H1 (cell line): ENCODE results near the gene PRKCH. TPM values are rescaled to one million over a fixed set of nuclear protein-coding genes. Genes with fewer than 3 reads are reported as not detected.

Experiments used
- CTCF ChIA-PET: fragments of 300-600 bp; sonication (Branson Sonifier 250); formaldehyde crosslinking; loops from one replicate; lab custom pipeline; 2021; ENCODE audit not compliant: partially characterized antibody; lab: Charles Lee
- POLR2A ChIA-PET: fragments of 300-600 bp; sonication (Branson Sonifier 250); formaldehyde crosslinking; loops from one replicate; lab custom pipeline; 2021; ENCODE audit warnings: inconsistent platforms; ENCODE audit not compliant: partially characterized antibody; lab: Charles Lee
- DNase-seq, 2 experiments: peaks; one replicate each; pipeline versions ENCODE4 v3.0.0 to v3.0.0-alpha.2; 2010 to 2022; ENCODE audit warnings: low spot score in 2 of 2, low read depth in 1 of 2, mixed read lengths in 1 of 2
- FAIRE-seq: peaks from 2 replicates; lab custom pipeline; 2011; peaks lifted over from hg19 to GRCh38; lab: Jason Lieb, UNC
- H2AFZ ChIP-seq: 2 replicates; pipeline ENCODE4 v1.8.1; 2012; ENCODE audit warnings: low read length, inconsistent platforms
- H2AK5ac ChIP-seq: 2 replicates; pipeline ENCODE4 v1.6.1; 2013; ENCODE audit warnings: low read depth, low read length
- H2BK120ac ChIP-seq: replicated peaks from 2 replicates; pipeline ENCODE3; 2013; ENCODE audit warnings: low read depth, low read length, inconsistent platforms
- H2BK12ac ChIP-seq: 2 replicates; pipeline ENCODE4 v1.6.1; 2013; ENCODE audit warnings: low read depth, low read length
- H2BK15ac ChIP-seq: 2 replicates; pipeline ENCODE4 v1.6.1; 2013; ENCODE audit warnings: low read length
- H2BK20ac ChIP-seq: 2 replicates; pipeline ENCODE4 v1.6.1; 2013; ENCODE audit warnings: low read length
- H2BK5ac ChIP-seq: 2 replicates; pipeline ENCODE4 v1.6.1; 2013; ENCODE audit warnings: low read depth, low read length
- H3K14ac ChIP-seq: 2 replicates; pipeline ENCODE4 v1.6.1; 2013; ENCODE audit warnings: inconsistent platforms; ENCODE audit not compliant: insufficient read length
- H3K18ac ChIP-seq: 2 replicates; pipeline ENCODE4 v1.6.1; 2013; ENCODE audit warnings: low read length; ENCODE audit errors: extremely low read depth
- H3K23ac ChIP-seq: 2 replicates; pipeline ENCODE4 v1.6.1; 2013; ENCODE audit warnings: inconsistent platforms; ENCODE audit not compliant: insufficient read length
- H3K23me2 ChIP-seq: 2 replicates; pipeline ENCODE4 v1.6.1; 2013; ENCODE audit warnings: low read depth, low read length
- H3K27ac ChIP-seq: 2 replicates; pipeline ENCODE4 v1.6.1; 2011; ENCODE audit warnings: low read depth, low read length, inconsistent platforms
- H3K27me3 ChIP-seq, 4 experiments: replicated peaks in 1 of 4; 1 replicate in 1 of 4; 2 replicates in 3 of 4; pipeline versions ENCODE4 v1.6.1 to v1.8.1; 2011 to 2013; ENCODE audit warnings: low read length in 3 of 4, mild to moderate bottlenecking in 3 of 4, inconsistent platforms in 2 of 4, mixed read lengths in 2 of 4, moderate library complexity in 1 of 4; ENCODE audit not compliant: control insufficient read depth in 3 of 4, insufficient read depth in 3 of 4; ENCODE audit errors: extremely low read depth in 1 of 4
- H3K36me3 ChIP-seq, 4 experiments: 2 replicates each; pipeline versions ENCODE4 v1.6.1 to v1.8.1; 2011 to 2013; ENCODE audit warnings: mild to moderate bottlenecking in 4 of 4, low read length in 3 of 4, moderate library complexity in 2 of 4, control low read depth in 1 of 4, inconsistent platforms in 1 of 4; ENCODE audit not compliant: insufficient read depth in 4 of 4, control insufficient read depth in 2 of 4
- H3K4ac ChIP-seq: replicated peaks from 2 replicates; pipeline ENCODE3; 2013; ENCODE audit warnings: low read length, low read depth, mixed read lengths, inconsistent platforms; ENCODE audit not compliant: insufficient read length
- H3K4me1 ChIP-seq, 4 experiments: replicated peaks in 1 of 4; 1 replicate in 1 of 4; 2 replicates in 3 of 4; pipeline versions ENCODE4 v1.6.1 to v1.8.1; 2011 to 2013; ENCODE audit warnings: low read length in 3 of 4, inconsistent platforms in 2 of 4, mixed read lengths in 1 of 4; ENCODE audit not compliant: insufficient read depth in 4 of 4, control insufficient read depth in 3 of 4
- H3K4me2 ChIP-seq, 2 experiments: 2 replicates each; pipeline versions ENCODE4 v1.6.1 to v1.8.1; 2011 to 2013; ENCODE audit warnings: low read depth in 2 of 2, low read length in 2 of 2, control low read depth in 1 of 2, inconsistent platforms in 1 of 2, mild to moderate bottlenecking in 1 of 2; ENCODE audit not compliant: insufficient read depth in 1 of 2
- H3K4me3 ChIP-seq, 4 experiments: fragments of 200-600, 300-600 bp in 1 of 4; sonication (generic), shearing (Covaris generic), sonication (Bioruptor Twin) in 1 of 4; 2 replicates each; pipeline versions ENCODE4 v1.5.1 to v1.8.1; 2011 to 2016; ENCODE audit warnings: low read length in 4 of 4, low read depth in 3 of 4, control low read depth in 2 of 4, inconsistent platforms in 2 of 4, mild to moderate bottlenecking in 2 of 4, mixed read lengths in 1 of 4, moderate library complexity in 1 of 4; ENCODE audit not compliant: insufficient read depth in 2 of 4; ENCODE audit errors: extremely low read depth in 1 of 4
- H3K56ac ChIP-seq: replicated peaks from 2 replicates; pipeline ENCODE3; 2013; ENCODE audit warnings: low read depth, mild to moderate bottlenecking, mixed read lengths, low read length, inconsistent platforms; ENCODE audit not compliant: insufficient read length
- H3K79me1 ChIP-seq: 2 replicates; pipeline ENCODE4 v1.6.1; 2013; ENCODE audit warnings: low read depth, low read length, control low read depth
- H3K79me2 ChIP-seq, 2 experiments: 2 replicates each; pipeline versions ENCODE4 v1.6.1 to v1.8.1; 2012 to 2013; ENCODE audit warnings: low read length in 2 of 2, mild to moderate bottlenecking in 2 of 2, inconsistent platforms in 1 of 2; ENCODE audit not compliant: insufficient read depth in 2 of 2, control insufficient read depth in 1 of 2
- H3K9ac ChIP-seq, 4 experiments: replicated peaks in 1 of 4; 1 replicate in 1 of 4; 2 replicates in 3 of 4; pipeline versions ENCODE4 v1.6.1 to v1.8.1; 2011 to 2013; ENCODE audit warnings: low read depth in 3 of 4, low read length in 3 of 4, control low read depth in 2 of 4, mild to moderate bottlenecking in 2 of 4, moderate library complexity in 2 of 4, inconsistent platforms in 1 of 4; ENCODE audit errors: extremely low read depth in 1 of 4
- H3K9me3 ChIP-seq, 2 experiments: 2 replicates each; pipeline versions ENCODE4 v1.6.1 to v1.8.1; 2012 to 2013; ENCODE audit warnings: mild to moderate bottlenecking in 2 of 2, moderate library complexity in 2 of 2, control low read depth in 1 of 2, inconsistent platforms in 1 of 2, low read depth in 1 of 2, low read length in 1 of 2, mixed read lengths in 1 of 2; ENCODE audit not compliant: insufficient read depth in 2 of 2
- H4K20me1 ChIP-seq, 2 experiments: replicated peaks in 1 of 2; 2 replicates each; pipeline versions ENCODE3 to v1.8.1; 2011 to 2013; ENCODE audit warnings: inconsistent platforms in 2 of 2, low read length in 2 of 2, mild to moderate bottlenecking in 1 of 2; ENCODE audit not compliant: insufficient read depth in 2 of 2, control insufficient read depth in 1 of 2
- H4K5ac ChIP-seq: 2 replicates; pipeline ENCODE4 v1.6.1; 2013; ENCODE audit warnings: low read length, low read depth, mixed read lengths, inconsistent platforms; ENCODE audit not compliant: insufficient read length
- H4K8ac ChIP-seq: 2 replicates; pipeline ENCODE4 v1.8.0; 2013; ENCODE audit warnings: mild to moderate bottlenecking, moderate library complexity, low read length, inconsistent platforms; ENCODE audit not compliant: insufficient read depth; ENCODE audit errors: extremely low read depth
- H4K91ac ChIP-seq: replicated peaks from 2 replicates; pipeline ENCODE3; 2013; ENCODE audit warnings: low read length, mixed read lengths, inconsistent platforms; ENCODE audit not compliant: insufficient read length
- ASH2L ChIP-seq: fragments of 200-600, 300-600 bp; sonication (generic); IDR thresholded peaks from one replicate; pipeline ENCODE4 v1.7.1; 2017; ENCODE audit warnings: low read length
- EP300 ChIP-seq, 2 experiments: IDR thresholded peaks; 1 replicate in 1 of 2; 2 replicates in 1 of 2; pipeline ENCODE4 v1.6.1; 2011 to 2012; ENCODE audit warnings: low read depth in 2 of 2, low read length in 2 of 2, mild to moderate bottlenecking in 2 of 2, borderline replicate concordance in 1 of 2, inconsistent platforms in 1 of 2, moderate library complexity in 1 of 2
- JUN ChIP-seq: IDR thresholded peaks from 2 replicates; pipeline ENCODE4 v1.6.1; 2011; ENCODE audit warnings: low read depth, mild to moderate bottlenecking, improper control_type of control experiment, low read length
- KDM1A ChIP-seq: fragments of 200-600, 300-600 bp; sonication (generic); IDR thresholded peaks from 2 replicates; pipeline ENCODE4 v1.7.1; 2016; ENCODE audit warnings: mild to moderate bottlenecking, low read length, borderline replicate concordance
- KDM4A ChIP-seq: IDR thresholded peaks from one replicate; pipeline ENCODE4 v1.7.1; 2012; ENCODE audit warnings: low read depth, mild to moderate bottlenecking, moderate library complexity, low read length, inconsistent platforms; ENCODE audit not compliant: severe bottlenecking
- MAX ChIP-seq: IDR thresholded peaks from 2 replicates; pipeline ENCODE4 v1.6.1; 2012; ENCODE audit warnings: inconsistent platforms
- POLR2AphosphoS5 ChIP-seq: IDR thresholded peaks from 2 replicates; pipeline ENCODE4 v1.6.1; 2011; ENCODE audit warnings: low read depth, low read length
- TBP ChIP-seq: IDR thresholded peaks from 2 replicates; pipeline ENCODE4 v1.6.1; 2011; ENCODE audit warnings: low read depth, low read length, improper control_type of control experiment
- YY1 ChIP-seq: IDR thresholded peaks from 2 replicates; pipeline ENCODE4 v1.6.1; 2011; ENCODE audit warnings: low read depth, mild to moderate bottlenecking, low read length
- WGBS, 2 experiments: shearing (Covaris generic) in 1 of 2; methylation state at CpG; one replicate each; pipeline versions ENCODE4 v1.1.6 to v1.1.7; 2013 to 2015; ENCODE audit warnings: low lambda C conversion rate in 2 of 2, mixed read lengths in 2 of 2, inconsistent platforms in 1 of 2, low coverage in 1 of 2, missing lambda C conversion rate in 1 of 2; ENCODE audit not compliant: insufficient replicate concordance in 2 of 2, insufficient coverage in 1 of 2, insufficient read length in 1 of 2; ENCODE audit errors: extremely low coverage in 1 of 2, missing lambda C conversion rate in 1 of 2; 5-methylcytosine and 5-hydroxymethylcytosine counted together
- polyA plus RNA-seq, 7 experiments: library from polyadenylated mRNA; depleted of rRNA in 3 of 7; stranded (reverse) in 5 of 7; unstranded in 2 of 7; fragments of >200 nt in 5 of 7; fragments of 200-250 nt in 2 of 7; gene quantifications; 1 replicate in 5 of 7; 2 replicates in 1 of 7; 4 replicates in 1 of 7; pipeline versions ENCODE4 v1.2.1 to v1.2.3, GENCODE V29; 2011 to 2013; ENCODE audit warnings: missing spikeins in 2 of 7, mixed read lengths in 2 of 7
- total RNA-seq: library from RNA; stranded (reverse); fragmentation: NEBNext Ultra II Directional; extraction: Animal tissue kit (Norgen Biotek cat#: 25700); gene quantifications from 2 replicates; pipeline ENCODE4 v1.2.1, GENCODE V29; 2021

The PRKCH gene
- total and polyA plus RNA-seq, 2 of the 8 experiments (the other 6 are each of a cell fraction or from before 2014, with no cell fraction given): 6.4 to 7.0 TPM

- H3K9me3 ChIP-seq: no peaks in the 10 kb centered on the region
- no peaks in the 10 kb centered on the region for H3K79me1 ChIP-seq
- no peak overlapping the region for H3K56ac ChIP-seq
- no peak for FAIRE-seq
- no peak overlapping the region for H3K14ac ChIP-seq
- no peaks in the 10 kb centered on the region for H3K23me2 ChIP-seq
- no peak overlapping the region for H3K9ac ChIP-seq
- H4K5ac ChIP-seq: no peak overlapping the region
- CTCF ChIA-PET: no interaction called here
- no peaks in the 10 kb centered on the region for H3K36me3 ChIP-seq
- TF ChIP-seq ASH2L: no peak
- no peak for TF ChIP-seq POLR2AphosphoS5
- no peak for TF ChIP-seq KDM4A
- no peak for TF ChIP-seq YY1
- TF ChIP-seq KDM1A: no peak
- TF ChIP-seq TBP: no peak
- no peak for TF ChIP-seq EP300 (IDR thresholded peaks at IDR 0.05; ENCODE audit: borderline replicate concordance in 1 of 2, low read depth in 2 of 2, low read length in 2 of 2)
- no peak for TF ChIP-seq JUN
- TF ChIP-seq MAX: no peak
- no peak overlapping the region for H4K8ac ChIP-seq
- H3K27me3 ChIP-seq: no peaks in the 10 kb centered on the region
- no peak overlapping the region for H2BK20ac ChIP-seq
- DNase-seq: no peak
- no peak overlapping the region for H3K18ac ChIP-seq
- H3K4me3 ChIP-seq: no peak overlapping the region
- no peak overlapping the region for H3K4me2 ChIP-seq
- 89% methylated on average over 3 of the region's 3 CpGs; no CpG with 5 or more reads in 1 of the 2 experiments for WGBS, 2 experiments
- no peak overlapping the region for H2BK12ac ChIP-seq
- no peaks in the 10 kb centered on the region for H3K79me2 ChIP-seq
- no peaks in the 10 kb centered on the region for H4K20me1 ChIP-seq
- no peak overlapping the region for H2AFZ ChIP-seq
- H3K27ac ChIP-seq: no peak overlapping the region
- no peak overlapping the region for H2BK5ac ChIP-seq
- no peaks in the 10 kb centered on the region for H3K4me1 ChIP-seq
- H3K23ac ChIP-seq: no peak overlapping the region
- no peak overlapping the region for H2BK15ac ChIP-seq
- H2BK120ac ChIP-seq: no peak overlapping the region
- H3K4ac ChIP-seq: no peak overlapping the region
- no peak overlapping the region for H2AK5ac ChIP-seq
- no peak overlapping the region for H4K91ac ChIP-seq
- POLR2A ChIA-PET: no interaction called here
These were observed 69.7 kb downstream of the PRKCH start for GRCh38 chr14:61391119-61391518.
